ENCODE measurements around the gene RBSN. TPM values are rescaled to one million over a fixed set of nuclear protein-coding genes. Genes with fewer than 3 reads are reported as not detected.
A peak's percentile ranks its signal among the peaks of the same experiment; 100 is the strongest.
"Not testable (repeated sequence)": the region's sequence is repeated elsewhere in the genome, so short reads cannot be mapped to it uniquely, and the experiment has no call there.

Gene RBSN
- 10 to 100 TPM; 14.2 to 14.5 TPM for total RNA-seq

DNA sequence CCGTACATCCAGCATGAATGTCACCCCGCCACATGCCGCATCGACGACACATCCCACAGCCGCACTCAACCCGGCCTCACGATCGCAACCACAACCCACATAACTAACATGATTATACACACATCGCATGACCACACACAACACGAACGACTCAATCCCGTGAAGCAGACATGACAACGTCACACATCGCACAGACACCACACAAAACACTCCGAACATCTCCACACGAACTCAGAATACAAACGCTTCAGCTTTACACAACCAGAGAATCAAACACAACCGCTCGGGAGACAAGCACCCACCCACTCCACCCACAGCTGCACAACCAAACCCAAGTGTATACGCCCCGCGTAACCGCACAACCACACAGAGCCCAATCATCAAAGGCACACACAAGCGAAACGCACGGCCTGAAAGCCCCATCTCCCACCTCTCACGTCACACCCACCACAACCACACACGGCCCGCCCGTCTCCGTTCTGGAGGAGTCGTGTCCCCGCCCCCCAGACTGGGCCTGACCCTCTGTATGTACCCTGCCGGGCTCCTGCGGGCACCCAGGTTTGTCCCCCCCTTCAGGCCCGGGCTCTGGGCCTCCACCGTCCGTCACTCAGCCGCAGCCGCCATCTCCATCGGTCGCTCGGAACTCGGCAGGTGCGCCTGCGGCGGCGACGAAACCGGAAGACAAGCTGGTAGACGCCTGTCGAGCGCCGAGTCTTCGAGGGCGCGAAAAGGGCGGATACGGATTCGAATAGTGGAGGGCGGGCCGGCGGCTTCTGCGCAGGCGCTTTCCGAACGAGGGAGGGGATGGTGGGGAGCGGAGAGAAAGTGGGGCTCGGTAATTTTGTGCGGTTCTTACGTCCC, at the start of gene RBSN:
TSS of gene RBSN (minus strand) at position 646 of the 861 bp plus-strand sequence. CDS start 3,028 bp downstream, outside the sequence.
- Mint-ChIP-seq H3K27ac (peak within 1 kb of the TSS; percentile 95 to 97), H3K9me3 (no peaks in the 10 kb centered on the region), H3K36me3 (peaks cover 22 to 25% of the 10 kb centered on the region in 2 donors)
- DNase-seq (ENCODE audit: low spot score in 2 of 2) (peak; percentile 93 to 97), ATAC-seq (peak; percentile 79 to 88)

DNA sequence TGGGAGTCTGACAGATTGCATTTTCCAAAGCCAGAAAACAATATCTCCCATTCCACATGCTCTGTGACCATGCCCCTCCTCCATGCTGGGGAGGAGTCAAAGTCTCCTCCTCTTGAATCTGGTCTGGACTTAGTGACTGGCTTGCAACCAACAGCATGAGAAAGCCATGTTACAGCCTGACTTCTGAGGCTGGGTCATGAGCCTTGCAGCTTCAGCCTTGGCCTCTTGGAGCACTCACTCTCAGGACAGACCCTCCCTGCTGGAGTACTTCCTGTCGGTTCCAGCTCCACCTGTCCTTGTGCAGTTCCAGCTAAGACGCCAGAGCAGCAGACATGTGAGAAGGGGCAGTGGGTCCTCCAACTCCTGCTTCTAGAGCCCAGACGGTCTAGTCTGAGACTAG, 49.7 kb upstream of the RBSN start:
- Mint-ChIP-seq H3K27ac (no peak overlapping the region), H3K9me3 (no peaks in the 10 kb centered on the region), H3K36me3 (no peaks in the 10 kb centered on the region)
- no peak for DNase-seq (ENCODE audit: low spot score in 2 of 2)
- ATAC-seq, result no peak

DNA sequence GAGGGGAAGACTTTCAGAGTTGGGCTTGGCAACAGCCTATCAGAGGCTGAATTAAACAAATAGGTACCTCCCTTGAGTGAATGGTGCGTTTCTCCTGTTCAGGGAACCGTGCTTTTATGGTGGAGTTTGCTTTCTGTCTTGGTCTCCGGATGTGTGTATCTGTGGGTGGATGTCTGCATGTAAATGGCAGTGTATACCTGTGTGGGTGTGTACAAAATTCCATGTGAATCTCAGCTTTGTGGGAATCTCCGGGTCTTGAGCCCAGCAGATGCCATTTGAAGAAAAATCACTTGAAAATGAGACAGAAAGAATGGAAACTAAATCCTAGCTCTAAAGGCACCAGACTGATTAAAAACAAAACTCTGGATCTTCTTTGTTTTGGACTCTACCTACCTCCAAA, 37.9 kb upstream of the RBSN start:
- ATAC-seq; DNase-seq (ENCODE audit: low spot score in 2 of 2); H3K9me3 Mint-ChIP-seq; H3K36me3 Mint-ChIP-seq; H3K27ac Mint-ChIP-seq: not testable (repeated sequence)

DNA sequence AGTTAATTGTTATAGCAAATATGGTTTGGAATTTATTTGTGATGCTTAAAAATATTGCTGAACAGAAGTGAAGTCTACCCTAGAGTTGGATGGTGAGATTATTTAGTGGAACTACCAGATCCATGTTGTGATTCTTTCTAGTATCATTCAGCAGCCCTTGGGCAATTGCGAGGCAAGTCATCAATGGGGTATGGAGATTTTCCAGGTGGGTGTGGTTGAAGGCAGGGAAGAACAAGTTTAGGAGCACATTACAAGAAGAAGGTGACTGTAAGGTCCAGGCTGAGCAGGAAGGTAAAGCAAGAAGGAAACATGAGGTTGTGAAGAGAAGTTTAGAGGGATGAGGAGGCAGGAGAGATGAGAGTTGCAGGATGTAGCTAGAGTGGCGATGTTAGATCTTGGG, 36.0 kb upstream of the RBSN start:
- H3K9me3 Mint-ChIP-seq; ATAC-seq; H3K36me3 Mint-ChIP-seq; H3K27ac Mint-ChIP-seq; DNase-seq (ENCODE audit: low spot score in 2 of 2): not testable (repeated sequence)

DNA sequence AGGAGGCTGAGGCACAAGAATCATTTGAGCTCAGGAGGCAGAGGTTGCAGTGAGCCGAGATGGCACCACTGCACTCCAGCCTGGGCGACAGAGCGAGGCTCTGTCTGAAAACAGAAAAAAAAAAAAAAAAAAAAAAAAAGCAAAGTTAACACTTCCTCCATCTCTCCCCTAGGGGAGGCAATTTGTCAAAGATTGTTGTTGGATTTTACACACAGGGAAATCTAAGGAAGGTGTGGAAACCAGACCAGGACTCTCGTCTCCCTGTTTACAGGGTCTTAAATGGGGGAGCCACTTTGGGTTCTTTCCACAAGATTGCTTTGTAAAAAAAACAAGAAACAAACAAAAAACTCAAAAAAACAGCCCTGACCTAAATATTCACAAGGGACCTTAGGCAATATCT, 29.5 kb upstream of the RBSN start:
- not testable (repeated sequence) for H3K9me3 Mint-ChIP-seq

DNA sequence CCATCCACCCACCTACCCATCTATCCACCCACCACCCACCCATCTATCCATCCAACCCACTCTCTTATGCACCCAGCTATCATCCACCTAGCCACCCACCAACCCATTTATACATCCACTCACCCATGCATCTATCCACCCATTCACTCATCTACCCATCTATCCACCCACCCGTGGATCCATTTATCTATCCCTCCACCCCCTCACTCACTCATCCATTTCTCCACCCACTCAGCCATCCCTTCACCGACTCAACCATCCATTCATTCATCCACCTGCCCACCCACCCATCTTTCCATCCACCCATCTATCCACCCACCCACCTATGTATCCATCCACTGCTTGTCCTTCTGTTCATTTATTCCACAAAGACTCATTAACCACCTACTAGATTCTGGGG, 28.0 kb upstream of the RBSN start:
- not testable (repeated sequence) for H3K27ac Mint-ChIP-seq; H3K36me3 Mint-ChIP-seq; DNase-seq (ENCODE audit: low spot score in 2 of 2); H3K9me3 Mint-ChIP-seq; ATAC-seq

More for the DNA sequence above, 29.5 kb upstream of the RBSN start:
- H3K36me3 Mint-ChIP-seq; DNase-seq (ENCODE audit: low spot score in 2 of 2); H3K27ac Mint-ChIP-seq; ATAC-seq: not testable (repeated sequence)

DNA sequence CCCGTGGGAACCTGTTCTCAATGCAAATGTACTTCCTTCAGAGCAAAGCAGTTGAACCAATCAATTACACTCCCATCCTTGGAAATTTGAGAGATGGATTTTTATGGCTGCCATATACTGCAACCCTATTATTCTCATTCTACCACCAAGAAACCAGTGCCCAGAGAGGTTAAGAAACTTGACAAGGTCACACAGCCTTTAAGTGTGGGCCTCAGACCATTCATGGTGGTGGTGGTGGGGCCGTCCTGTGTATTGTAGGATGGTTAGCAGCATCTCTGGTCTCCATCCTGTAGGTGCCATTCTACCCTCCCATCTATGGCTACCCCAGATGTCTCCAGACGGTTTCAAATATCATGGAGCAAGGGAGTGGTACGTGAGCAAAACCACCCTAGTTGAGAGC, 23.4 kb upstream of the RBSN start:
- no peaks in the 10 kb centered on the region for H3K9me3 Mint-ChIP-seq
- no peak overlapping the region for H3K27ac Mint-ChIP-seq
- no peak for DNase-seq (ENCODE audit: low spot score in 2 of 2)
- ATAC-seq, result no peak
- no peaks in the 10 kb centered on the region for H3K36me3 Mint-ChIP-seq

DNA sequence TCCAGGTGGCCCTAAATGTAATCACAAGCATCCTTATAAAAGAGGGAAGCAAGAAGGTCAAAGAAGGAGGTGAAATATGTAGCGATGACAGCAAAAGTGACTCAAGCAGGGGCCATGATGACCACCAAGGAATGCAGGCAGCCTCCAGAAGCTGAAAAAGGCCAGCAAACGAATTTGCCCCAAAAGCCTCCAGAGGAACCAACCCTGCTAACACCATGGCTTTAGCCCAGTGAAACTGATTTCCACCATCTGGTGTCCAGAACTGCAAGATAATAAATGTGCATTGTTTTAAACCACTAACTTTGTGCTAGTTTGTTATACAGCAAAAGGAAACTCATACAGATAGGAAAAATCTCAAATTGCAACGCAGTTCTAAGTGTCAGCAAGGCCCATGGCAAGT, 23.0 kb upstream of the RBSN start:
- Mint-ChIP-seq H3K27ac (no peak overlapping the region), H3K36me3 (no peaks in the 10 kb centered on the region), H3K9me3 (no peaks in the 10 kb centered on the region)
- no peak for DNase-seq (ENCODE audit: low spot score in 2 of 2)
- ATAC-seq, result no peak

DNA sequence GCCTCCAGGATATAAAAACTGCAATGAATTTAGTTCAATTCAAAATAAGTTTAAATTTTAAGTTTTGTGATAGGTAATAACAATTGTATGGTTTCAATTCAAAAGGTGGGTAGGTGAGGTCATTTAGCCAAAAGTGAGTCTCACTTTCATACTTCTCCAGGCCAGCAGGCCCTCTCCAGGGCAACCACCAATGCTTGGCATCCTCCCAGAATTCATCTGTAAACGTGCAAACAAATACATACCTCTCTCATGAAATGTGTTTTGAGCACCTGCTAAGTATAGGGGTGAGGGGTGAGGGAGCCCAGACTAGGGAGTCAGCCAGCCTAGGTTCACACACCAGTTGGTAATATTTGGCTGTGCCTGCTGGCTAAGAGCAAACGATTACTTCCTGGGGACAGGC, 22.0 kb upstream of the RBSN start:
- Mint-ChIP-seq H3K9me3 (no peaks in the 10 kb centered on the region), H3K36me3 (no peaks in the 10 kb centered on the region), H3K27ac (no peak overlapping the region)
- DNase-seq (ENCODE audit: low spot score in 2 of 2) (no peak), ATAC-seq (no peak)

DNA sequence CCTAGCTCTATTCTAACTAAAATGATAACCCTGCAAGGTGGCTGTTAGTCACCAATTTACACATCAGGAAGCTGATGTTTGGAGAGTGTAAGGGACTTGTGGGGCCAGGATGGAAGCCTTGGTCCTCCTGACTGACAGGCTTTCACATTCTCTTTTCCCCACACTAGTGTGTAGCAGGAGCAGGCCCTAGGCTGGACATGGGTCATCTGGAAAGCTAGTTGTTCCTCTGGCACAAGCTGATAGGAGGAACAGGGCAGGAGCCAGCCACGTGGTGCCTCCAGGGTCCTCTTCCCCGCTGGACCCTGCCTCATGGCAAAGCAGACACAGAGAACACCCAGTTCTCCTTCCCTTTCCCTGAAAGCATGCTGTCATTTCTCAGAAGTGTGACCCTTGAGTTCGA, 18.1 kb upstream of the RBSN start:
- DNase-seq (ENCODE audit: low spot score in 2 of 2) (no peak), ATAC-seq (no peak)
- no peaks in the 10 kb centered on the region for H3K36me3 Mint-ChIP-seq
- no peak overlapping the region for H3K27ac Mint-ChIP-seq
- H3K9me3 Mint-ChIP-seq, result no peaks in the 10 kb centered on the region

DNA sequence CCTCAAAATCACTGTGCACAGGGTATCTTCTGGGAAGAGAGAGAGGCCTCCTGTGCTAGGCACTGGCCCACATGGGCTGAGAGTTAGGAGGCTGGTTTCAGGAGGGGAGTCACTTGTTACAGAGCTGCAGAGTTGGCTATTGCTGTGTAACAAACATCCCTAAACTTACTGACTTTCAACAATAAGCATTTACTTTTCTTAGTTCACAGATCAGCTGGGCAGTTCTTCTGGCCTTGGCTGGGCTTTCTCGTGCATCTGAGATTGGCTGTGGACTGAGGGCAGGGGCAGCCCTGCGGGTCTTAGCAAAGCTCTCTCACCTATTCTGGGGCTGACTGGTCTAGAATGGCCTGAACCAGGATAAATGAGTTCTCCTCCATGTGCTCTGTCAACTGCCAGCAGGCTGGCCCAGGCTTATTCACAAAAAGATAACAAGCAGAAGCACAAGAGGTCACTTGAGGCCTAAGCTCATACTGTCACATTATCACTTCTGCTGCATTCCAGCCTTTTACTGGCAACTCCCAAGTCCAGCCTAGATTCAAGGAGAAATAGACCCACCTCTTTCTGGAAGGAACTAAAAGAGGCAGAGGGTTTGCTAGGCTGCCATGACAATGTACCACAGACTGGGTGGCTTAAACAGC, 17.2 kb upstream of the RBSN start:
- Mint-ChIP-seq H3K27ac (no peak overlapping the region), H3K36me3 (no peaks in the 10 kb centered on the region), H3K9me3 (no peaks in the 10 kb centered on the region)
- no peak for DNase-seq (ENCODE audit: low spot score in 2 of 2)
- no peak for ATAC-seq

DNA sequence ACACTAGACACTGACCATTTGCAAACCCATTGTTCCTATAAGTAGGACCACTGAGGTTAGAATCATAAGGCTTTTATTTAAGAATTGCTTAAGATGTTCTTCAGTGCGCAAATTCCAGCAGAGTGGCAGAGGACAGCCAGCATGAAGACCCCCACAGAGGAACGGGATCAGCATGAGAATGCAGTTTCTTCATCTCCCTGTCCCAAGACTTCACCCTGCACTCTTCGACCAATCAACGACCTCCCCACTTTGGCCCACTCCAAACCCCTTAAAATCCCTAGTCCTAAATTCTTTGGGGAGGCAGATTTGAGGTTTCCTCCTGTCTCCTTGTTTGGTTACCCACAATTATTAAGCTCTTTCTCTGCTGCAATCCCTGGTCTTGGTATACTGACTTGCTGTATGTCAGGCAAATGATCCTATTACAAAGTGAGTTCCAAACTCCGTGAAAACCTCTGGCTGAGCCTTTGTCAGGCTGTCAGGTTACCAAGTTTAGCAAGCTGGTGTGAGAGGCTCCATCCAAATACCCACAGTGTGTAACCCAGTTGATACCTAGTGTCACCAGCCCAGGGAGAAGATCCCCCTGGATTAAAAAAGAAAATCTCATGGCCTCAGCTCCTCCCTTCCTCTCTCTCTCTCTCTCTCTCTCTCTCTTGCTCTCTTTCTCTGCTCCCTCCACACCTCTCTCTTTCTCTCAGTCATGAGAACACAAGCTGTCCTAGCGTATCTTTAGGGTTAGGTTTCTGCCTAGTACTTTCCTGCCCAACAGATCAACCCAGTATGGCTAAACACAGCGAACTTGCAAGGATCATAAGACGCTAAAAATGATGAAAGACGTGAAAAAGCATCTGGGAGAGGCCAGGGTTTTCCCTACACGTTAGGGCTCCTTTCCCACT, 15.8 kb upstream of the RBSN start:
- ATAC-seq (no peak), DNase-seq (ENCODE audit: low spot score in 2 of 2) (no peak)
- Mint-ChIP-seq H3K36me3 (no peaks in the 10 kb centered on the region), H3K9me3 (no peaks in the 10 kb centered on the region), H3K27ac (no peak overlapping the region)

DNA sequence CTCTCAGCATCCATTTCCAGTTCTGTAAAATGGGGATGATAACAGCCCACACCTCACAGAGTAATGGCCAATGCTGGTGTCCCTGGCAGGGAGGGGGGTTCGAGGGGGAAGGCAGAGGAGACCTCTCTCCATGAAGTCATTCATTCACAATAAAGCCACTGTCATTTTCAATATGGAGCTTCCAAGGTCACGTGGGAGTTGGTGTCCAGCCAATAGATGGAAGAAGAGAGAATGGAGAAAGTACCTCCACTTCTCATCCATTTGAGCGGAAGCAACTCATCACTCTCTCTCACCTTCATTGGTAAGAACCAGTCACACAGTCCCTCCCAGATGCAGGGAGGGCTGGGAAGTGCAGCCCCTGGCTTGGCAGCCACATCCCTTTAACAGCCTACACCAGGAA, 14.9 kb upstream of the RBSN start:
- Mint-ChIP-seq H3K27ac (no peak overlapping the region), H3K36me3 (no peaks in the 10 kb centered on the region), H3K9me3 (no peaks in the 10 kb centered on the region)
- ATAC-seq (no peak), DNase-seq (ENCODE audit: low spot score in 2 of 2) (no peak)

DNA sequence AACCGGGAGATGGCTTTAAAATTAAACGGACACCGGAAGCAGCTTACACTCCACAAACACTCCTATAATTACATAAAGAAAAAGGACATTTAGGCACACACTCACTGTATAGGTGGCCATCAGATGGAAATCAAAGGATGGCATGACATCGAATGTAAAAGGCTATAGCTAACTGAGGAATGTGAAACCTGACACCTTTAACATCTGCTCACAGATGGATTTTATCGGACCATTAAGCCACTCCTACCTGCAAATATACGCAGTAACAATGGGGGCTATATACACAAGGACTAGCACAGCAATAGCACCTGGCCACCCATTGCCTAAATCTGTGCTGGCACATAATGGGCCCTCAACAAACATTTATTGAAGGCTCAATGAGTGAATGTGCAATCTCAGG, 14.5 kb upstream of the RBSN start:
- DNase-seq (ENCODE audit: low spot score in 2 of 2), result no peak
- Mint-ChIP-seq H3K27ac (no peak overlapping the region), H3K36me3 (no peaks in the 10 kb centered on the region), H3K9me3 (no peaks in the 10 kb centered on the region)
- ATAC-seq, result no peak

DNA sequence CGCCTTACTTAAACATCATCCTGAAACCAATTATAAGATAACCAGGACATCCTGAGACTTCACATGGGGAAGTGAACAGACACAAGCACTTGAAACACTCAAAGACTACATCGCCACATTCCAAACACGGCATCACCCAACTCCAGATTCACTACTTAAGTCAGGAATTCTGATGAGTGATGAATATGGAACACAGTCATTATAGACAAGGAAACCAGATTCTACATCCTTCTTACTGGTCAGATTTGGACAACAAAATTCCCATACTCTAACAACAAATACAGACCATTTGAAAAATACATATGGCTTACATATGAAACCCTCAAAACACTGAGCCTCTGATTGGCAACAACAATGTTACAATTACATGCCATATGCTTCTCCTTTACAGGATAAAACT, 13.1 kb upstream of the RBSN start:
- no peaks in the 10 kb centered on the region for H3K36me3 Mint-ChIP-seq
- no peak overlapping the region for H3K27ac Mint-ChIP-seq
- ATAC-seq, result no peak
- no peak for DNase-seq (ENCODE audit: low spot score in 2 of 2)
- H3K9me3 Mint-ChIP-seq, result no peaks in the 10 kb centered on the region

DNA sequence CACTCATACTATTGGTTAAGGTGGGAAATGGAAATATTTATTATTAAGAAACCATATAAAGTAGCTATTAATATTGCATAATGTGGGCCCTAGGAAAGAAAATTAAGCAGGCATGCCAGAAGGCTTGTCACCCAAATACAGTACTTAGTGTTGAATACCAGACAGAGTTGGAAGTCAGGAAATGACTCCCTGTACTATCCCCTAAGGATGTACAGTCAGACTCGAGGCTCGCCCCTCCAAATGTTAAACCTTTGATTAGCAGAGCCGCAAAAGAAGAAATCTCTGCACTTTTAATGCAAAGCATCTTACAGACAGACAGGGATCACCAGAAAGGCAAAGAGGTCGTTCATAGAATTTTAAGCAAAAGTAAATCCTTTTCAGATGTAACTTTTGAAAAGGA, 11.3 kb upstream of the RBSN start:
- Mint-ChIP-seq H3K9me3 (no peaks in the 10 kb centered on the region), H3K36me3 (no peaks in the 10 kb centered on the region), H3K27ac (no peak overlapping the region)
- no peak for ATAC-seq
- no peak for DNase-seq (ENCODE audit: low spot score in 2 of 2)

DNA sequence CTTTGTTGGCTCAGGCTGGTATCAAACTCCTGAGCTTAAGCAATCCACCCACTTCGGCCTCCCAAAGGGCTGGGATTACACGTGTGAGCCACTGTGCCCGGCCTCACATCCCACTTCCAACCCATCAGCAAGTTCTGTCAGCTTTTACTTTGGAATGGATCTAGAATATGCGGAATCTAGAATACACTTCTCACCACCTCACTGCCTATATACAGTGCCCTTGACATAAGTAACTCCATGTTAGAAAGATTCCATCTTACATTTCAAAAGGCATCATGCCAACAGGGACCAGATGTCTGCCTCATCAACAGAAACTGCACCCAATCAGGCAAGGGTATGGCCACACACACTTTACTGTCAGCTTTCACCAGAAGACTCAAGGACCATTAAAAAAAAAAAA, 9.9 kb upstream of the RBSN start:
- peak overlapping the region in 1 of 2 donors; percentile 5 for H3K27ac Mint-ChIP-seq
- no peak for DNase-seq (ENCODE audit: low spot score in 2 of 2)
- H3K36me3 Mint-ChIP-seq, result no peaks in the 10 kb centered on the region
- ATAC-seq, result no peak
- H3K9me3 Mint-ChIP-seq, result no peaks in the 10 kb centered on the region

All from activated naive CD4-positive, alpha-beta T cell treated with anti-CD3 and anti-CD28 coated beads, Interleukin-2, amount 50 U/mL, for 72 hours (primary cell).